ENCODE results near the gene IP6K2. TPM values are rescaled to one million over a fixed set of nuclear protein-coding genes. Genes with fewer than 3 reads are reported as not detected.

The IP6K2 gene
- total and polyA plus RNA-seq, 3 donors from 2014 or later = 113 to 148 (median 114) TPM

- H3K9me3 ChIP-seq = no peaks in the 10 kb centered on the region
- no peak overlapping the region for H3K4me3 ChIP-seq
- no peak for DNase-seq
- intact Hi-C loops (cut with DNase I; ENCODE audit: low total_unique reads) = no loop called here
- no peaks in the 10 kb centered on the region for H3K36me3 ChIP-seq (ENCODE audit: low read depth, missing control alignments)
- H3K4me1 ChIP-seq = peaks cover 46% of the 10 kb centered on the region
- 61 to 75% methylated on average over 2 to 3 of the region's 3 CpGs for WGBS, 2 donors
- H3K27ac ChIP-seq = no peak overlapping the region
- TF ChIP-seq POLR2A (IDR thresholded peaks at IDR 0.05) (no peak), CTCF (IDR thresholded peaks at IDR 0.05) (no peak)
- H3K27me3 ChIP-seq = no peaks in the 10 kb centered on the region
These were observed 29.8 kb downstream of the IP6K2 start for GRCh38 chr3:48687220-48687678.

GRCh38 chr3:48686538-48687219, 30.3 kb downstream of the IP6K2 start:
- Histone ChIP-seq H3K27ac (peak overlapping the region; percentile 87 to 91), H3K9me3 (no peaks in the 10 kb centered on the region), H3K27me3 (no peaks in the 10 kb centered on the region), H3K36me3 (ENCODE audit: low read depth, missing control alignments) (no peaks in the 10 kb centered on the region), H3K4me3 (peak overlapping the region; percentile 93 to 95), H3K4me1 (peaks cover 43% of the 10 kb centered on the region)
- WGBS, 2 donors = 29 to 38% methylated on average over 9 to 10 of the region's 10 CpGs
- TF ChIP-seq POLR2A (IDR thresholded peaks at IDR 0.05) = no peak
- TF ChIP-seq CTCF (IDR thresholded peaks at IDR 0.05) = no peak
- no peak for DNase-seq
- intact Hi-C loops (cut with DNase I; ENCODE audit: low total_unique reads) = no loop called here

GRCh38 chr3:48685603-48686511, 31.2 kb downstream of the IP6K2 start, which contains the start of gene NCKIPSD:
Gene NCKIPSD (minus strand): TSS chr3:48685915. CDS start chr3:48685807, 108 bp downstream.
- intact Hi-C loops (cut with DNase I; ENCODE audit: low total_unique reads) = no loop called here
- Histone ChIP-seq H3K4me3 (peak within 1 kb of the TSS; percentile 93 to 95), H3K9me3 (no peaks in the 10 kb centered on the region), H3K27ac (peak within 1 kb of the TSS; percentile 87 to 91), H3K27me3 (no peaks in the 10 kb centered on the region), H3K4me1 (peaks cover 43% of the 10 kb centered on the region), H3K36me3 (ENCODE audit: low read depth, missing control alignments) (no peaks in the 10 kb centered on the region)
- TF ChIP-seq POLR2A (IDR thresholded peaks at IDR 0.05) (peak; percentile 72), CTCF (IDR thresholded peaks at IDR 0.05) (peak; percentile 85 to 94 (median 93))
- WGBS, 2 donors = 2% methylated on average over 18 to 71 of the region's 97 CpGs
- peak; percentile 95 for DNase-seq

GRCh38 chr3:48685293-48685602, 31.8 kb downstream of the IP6K2 start:
- DNase-seq = no peak
- Histone ChIP-seq H3K9me3 (no peaks in the 10 kb centered on the region), H3K27me3 (no peaks in the 10 kb centered on the region), H3K36me3 (ENCODE audit: low read depth, missing control alignments) (no peaks in the 10 kb centered on the region), H3K4me3 (peak overlapping the region; percentile 93 to 95), H3K4me1 (peaks cover 43% of the 10 kb centered on the region), H3K27ac (peak overlapping the region; percentile 87 to 91)
- no peak for TF ChIP-seq CTCF (IDR thresholded peaks at IDR 0.05)
- TF ChIP-seq POLR2A (IDR thresholded peaks at IDR 0.05) = no peak
- intact Hi-C loops (cut with DNase I; ENCODE audit: low total_unique reads) = no loop called here
- WGBS, 2 donors = 7 to 12% methylated on average over 8 to 12 of the region's 13 CpGs

All from testis (tissue), 3 donors.